ENCODE data around the gene OXCT2.

- TF ChIP-seq EP300 (IDR thresholded peaks at IDR 0.05; ENCODE audit: low read length): no peak
- no peak for TF ChIP-seq BHLHE40 (IDR thresholded peaks at IDR 0.05; ENCODE audit: low read length)
Observed at GRCh38 chr1:39787468-39787867, 16.3 kb upstream of the OXCT2 start.

All from K562 (cell line).